GM23338 (cell line): Measurements from ENCODE around the gene KCNK15. TPM values are rescaled to one million over a fixed set of nuclear protein-coding genes. Genes with fewer than 3 reads are reported as not detected.

Experiments
- ATAC-seq: fragments of 200-7000 bp; cut with Tn5 transposase; 3 replicates; pipeline ENCODE4 v1.9.1; 2020
- DNase-seq: peaks from one replicate; pipeline ENCODE4 v3.0.0-alpha.2; 2015; ENCODE audit warnings: low spot score
- H2AFZ ChIP-seq: fragments of 200-600 bp; sonication (generic); 2 replicates; pipeline ENCODE4 v1.8.0; 2016; ENCODE audit warnings: antibody characterized with exemption, mild to moderate bottlenecking, moderate library complexity
- H3F3A ChIP-seq: fragments of 200-600 bp; sonication (generic); replicated peaks from 2 replicates; pipeline ENCODE4 v1.8.0; 2017; ENCODE audit warnings: antibody characterized with exemption, mixed run types, low read depth
- H3K27ac ChIP-seq: fragments of 200-600 bp; sonication (generic); 2 replicates; pipeline ENCODE4 v1.6.1; 2016; ENCODE audit warnings: low read depth
- H3K27me3 ChIP-seq: fragments of 200-600 bp; sonication (generic); 2 replicates; pipeline ENCODE4 v1.8.0; 2016; ENCODE audit warnings: mild to moderate bottlenecking, mixed run types, moderate library complexity; ENCODE audit not compliant: insufficient read depth
- H3K36me3 ChIP-seq: fragments of 200-600 bp; sonication (generic); 2 replicates; pipeline ENCODE4 v1.8.0; 2016; ENCODE audit warnings: mild to moderate bottlenecking; ENCODE audit not compliant: insufficient read depth
- H3K4me1 ChIP-seq: fragments of 200-600 bp; sonication (generic); 2 replicates; pipeline ENCODE4 v1.8.0; 2016; ENCODE audit warnings: mild to moderate bottlenecking, moderate library complexity; ENCODE audit not compliant: insufficient read depth
- H3K4me2 ChIP-seq: fragments of 200-600 bp; sonication (generic); 2 replicates; pipeline ENCODE4 v1.7.1; 2017; ENCODE audit warnings: mixed run types
- H3K4me3 ChIP-seq: fragments of 200-600 bp; sonication (generic); 2 replicates; pipeline ENCODE4 v1.6.1; 2016; ENCODE audit warnings: mixed run types
- H3K79me2 ChIP-seq: fragments of 200-600 bp; sonication (generic); replicated peaks from 2 replicates; pipeline ENCODE4 v1.8.0; 2017; ENCODE audit warnings: mild to moderate bottlenecking; ENCODE audit not compliant: insufficient read depth
- H3K9me2 ChIP-seq: fragments of 200-600 bp; sonication (generic); 2 replicates; pipeline ENCODE4 v1.8.0; 2017; ENCODE audit not compliant: insufficient read depth
- H4K20me1 ChIP-seq: fragments of 200-600 bp; sonication (generic); replicated peaks from 2 replicates; pipeline ENCODE4 v1.8.0; 2017; ENCODE audit warnings: mild to moderate bottlenecking; ENCODE audit not compliant: insufficient read depth
- H3K27ac Mint-ChIP-seq: 2 replicates; pipeline ENCODE4 v1.8.0; 2020; ENCODE audit warnings: inconsistent platforms, mild to moderate bottlenecking, moderate library complexity, mixed read lengths
- H3K27me3 Mint-ChIP-seq: 3 replicates; pipeline ENCODE4 v1.8.0; 2022; ENCODE audit warnings: low read depth, mild to moderate bottlenecking, moderate library complexity, mixed read lengths, inconsistent platforms; ENCODE audit not compliant: insufficient read depth, poor library complexity
- H3K36me3 Mint-ChIP-seq: 3 replicates; pipeline ENCODE4 v1.8.0; 2021; ENCODE audit warnings: low read depth, mild to moderate bottlenecking, inconsistent platforms, moderate library complexity, mixed read lengths
- H3K4me1 Mint-ChIP-seq: 3 replicates; pipeline ENCODE4 v1.8.0; 2020; ENCODE audit warnings: mild to moderate bottlenecking, inconsistent platforms, mixed read lengths
- H3K4me3 Mint-ChIP-seq: 3 replicates; pipeline ENCODE4 v1.8.0; 2021; ENCODE audit warnings: moderate library complexity, mild to moderate bottlenecking, inconsistent platforms, mixed read lengths
- H3K9me3 Mint-ChIP-seq: 3 replicates; pipeline ENCODE4 v1.8.0; 2020; ENCODE audit warnings: moderate library complexity, mild to moderate bottlenecking, inconsistent platforms, mixed read lengths
- CREB1 ChIP-seq: fragments of 250-450 bp; sonication (Bioruptor Pico); IDR thresholded peaks from 2 replicates; pipeline ENCODE4 v1.5.0; 2020; ENCODE audit warnings: low read depth, mild to moderate bottlenecking, moderate library complexity
- ETS1 ChIP-seq: IDR thresholded peaks from 2 replicates; pipeline ENCODE4 v1.6.1; 2016; ENCODE audit warnings: antibody characterized with exemption
- EZH2 ChIP-seq: fragments of 200-600 bp; sonication (generic); IDR thresholded peaks from one replicate; pipeline ENCODE4 v1.8.0; 2017; ENCODE audit warnings: antibody characterized with exemption, mild to moderate bottlenecking, low read depth; ENCODE audit not compliant: unreplicated experiment
- POLR2AphosphoS5 ChIP-seq: IDR thresholded peaks from 2 replicates; pipeline ENCODE4 v1.6.1; 2016; ENCODE audit warnings: antibody characterized with exemption, low read depth
- STAT1 ChIP-seq: IDR thresholded peaks from one replicate; pipeline ENCODE4 v1.6.1; 2016; ENCODE audit warnings: antibody characterized with exemption; ENCODE audit not compliant: unreplicated experiment
- ZNF114 ChIP-seq: fragments of 250-450 bp; sonication (Bioruptor Pico); IDR thresholded peaks from 2 replicates; pipeline ENCODE4 v1.5.0; 2020; ENCODE audit warnings: mild to moderate bottlenecking, moderate library complexity
- ZNF331 ChIP-seq: fragments of 250-450 bp; sonication (Bioruptor Pico); IDR thresholded peaks from 2 replicates; pipeline ENCODE4 v1.5.0; 2020; ENCODE audit warnings: low read depth, mild to moderate bottlenecking, moderate library complexity
- ZNF462 ChIP-seq: fragments of 250-450 bp; sonication (Bioruptor Pico); IDR thresholded peaks from 2 replicates; pipeline ENCODE4 v1.5.0; 2020; ENCODE audit warnings: mild to moderate bottlenecking, moderate library complexity
- polyA plus RNA-seq: library from polyadenylated mRNA; unstranded; fragments of >200 nt; fragmentation: Nextera tagmentation; extraction: Ambion mirVana; gene quantifications from 2 replicates; pipeline ENCODE4 v1.2.1, GENCODE V29; 2016
- total RNA-seq: library from RNA; depleted of rRNA; stranded (reverse); fragments of >200 nt; shearing (Covaris generic); gene quantifications from 2 replicates; pipeline ENCODE4 v1.2.3, GENCODE V29; 2014
- TF ChIP-seq, protein P1 (sequence below): IDR thresholded peaks from one replicate; pipeline ENCODE4 v1.6.1; 2018; ENCODE audit warnings: antibody characterized with exemption; ENCODE audit not compliant: unreplicated experiment

The KCNK15 gene
- total and polyA plus RNA-seq, 2 experiments from 2014 or later: 0.63 to 3.3 TPM

DNA sequence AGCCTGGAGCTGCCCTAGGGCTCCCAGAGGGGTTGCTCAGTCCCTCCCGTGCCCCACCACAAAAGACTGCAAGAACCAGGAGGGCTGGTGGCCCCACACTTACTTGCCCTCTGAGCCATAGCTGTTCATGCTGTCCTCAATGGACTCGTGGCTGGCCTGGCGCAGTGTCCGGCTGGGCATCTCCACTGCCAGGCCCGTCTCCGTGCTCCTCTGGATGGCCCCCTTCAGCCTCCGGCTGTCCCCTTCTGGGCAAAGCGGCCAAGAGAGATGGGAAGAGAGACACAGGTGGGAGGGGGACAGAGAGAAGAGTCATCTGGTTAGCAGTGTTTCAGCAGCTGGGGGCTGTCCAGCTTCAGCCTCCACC is 25.5 kb downstream of the KCNK15 start:
- H3K79me2 ChIP-seq: peaks cover 7% of the 10 kb centered on the region; the same call in 1 of the 2 replicates
- H3K36me3 Mint-ChIP-seq: peaks cover 3% of the 10 kb centered on the region; the same call in 1 of the 3 replicates
- H3K4me3 ChIP-seq: no peak overlapping the region
- no peak overlapping the region for H2AFZ ChIP-seq
- no peak for ATAC-seq
- no peak overlapping the region for H3K27ac Mint-ChIP-seq
- no peaks in the 10 kb centered on the region for H3K27me3 Mint-ChIP-seq
- H3K4me1 Mint-ChIP-seq: no peaks in the 10 kb centered on the region; the same call in 2 of the 3 replicates
- no peaks in the 10 kb centered on the region for H3K36me3 ChIP-seq
- H3K27me3 ChIP-seq: no peaks in the 10 kb centered on the region
- TF ChIP-seq, protein P1, sequence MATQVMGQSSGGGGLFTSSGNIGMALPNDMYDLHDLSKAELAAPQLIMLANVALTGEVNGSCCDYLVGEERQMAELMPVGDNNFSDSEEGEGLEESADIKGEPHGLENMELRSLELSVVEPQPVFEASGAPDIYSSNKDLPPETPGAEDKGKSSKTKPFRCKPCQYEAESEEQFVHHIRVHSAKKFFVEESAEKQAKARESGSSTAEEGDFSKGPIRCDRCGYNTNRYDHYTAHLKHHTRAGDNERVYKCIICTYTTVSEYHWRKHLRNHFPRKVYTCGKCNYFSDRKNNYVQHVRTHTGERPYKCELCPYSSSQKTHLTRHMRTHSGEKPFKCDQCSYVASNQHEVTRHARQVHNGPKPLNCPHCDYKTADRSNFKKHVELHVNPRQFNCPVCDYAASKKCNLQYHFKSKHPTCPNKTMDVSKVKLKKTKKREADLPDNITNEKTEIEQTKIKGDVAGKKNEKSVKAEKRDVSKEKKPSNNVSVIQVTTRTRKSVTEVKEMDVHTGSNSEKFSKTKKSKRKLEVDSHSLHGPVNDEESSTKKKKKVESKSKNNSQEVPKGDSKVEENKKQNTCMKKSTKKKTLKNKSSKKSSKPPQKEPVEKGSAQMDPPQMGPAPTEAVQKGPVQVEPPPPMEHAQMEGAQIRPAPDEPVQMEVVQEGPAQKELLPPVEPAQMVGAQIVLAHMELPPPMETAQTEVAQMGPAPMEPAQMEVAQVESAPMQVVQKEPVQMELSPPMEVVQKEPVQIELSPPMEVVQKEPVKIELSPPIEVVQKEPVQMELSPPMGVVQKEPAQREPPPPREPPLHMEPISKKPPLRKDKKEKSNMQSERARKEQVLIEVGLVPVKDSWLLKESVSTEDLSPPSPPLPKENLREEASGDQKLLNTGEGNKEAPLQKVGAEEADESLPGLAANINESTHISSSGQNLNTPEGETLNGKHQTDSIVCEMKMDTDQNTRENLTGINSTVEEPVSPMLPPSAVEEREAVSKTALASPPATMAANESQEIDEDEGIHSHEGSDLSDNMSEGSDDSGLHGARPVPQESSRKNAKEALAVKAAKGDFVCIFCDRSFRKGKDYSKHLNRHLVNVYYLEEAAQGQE: no peak
- TF ChIP-seq ZNF114 (CRISPR knock-in tag): no peak
- TF ChIP-seq CREB1: no peak
- TF ChIP-seq POLR2AphosphoS5: no peak
- no peak for TF ChIP-seq EZH2
- TF ChIP-seq ZNF331 (CRISPR knock-in tag): no peak
- no peak for TF ChIP-seq ETS1
- no peak for TF ChIP-seq STAT1
- no peak for TF ChIP-seq ZNF462 (CRISPR knock-in tag)
- H3K9me3 Mint-ChIP-seq: no peaks in the 10 kb centered on the region
- DNase-seq: no peak
- H3K4me3 Mint-ChIP-seq: no peak overlapping the region
- H4K20me1 ChIP-seq: peaks cover 2% of the 10 kb centered on the region; the same call in 1 of the 2 replicates
- H3K4me1 ChIP-seq: no peaks in the 10 kb centered on the region
- no peaks in the 10 kb centered on the region for H3F3A ChIP-seq
- H3K4me2 ChIP-seq: no peak overlapping the region
- no peak overlapping the region for H3K27ac ChIP-seq
- no peaks in the 10 kb centered on the region for H3K9me2 ChIP-seq
